Measurements from ENCODE around the gene MVB12B.

MVB12B gene

GRCh38 chr9:126435626-126436025 lies 109.0 kb downstream of the MVB12B start:
- DNase-seq: no peak

- DNase-seq: no peak
These were observed 110.1 kb downstream of the MVB12B start for GRCh38 chr9:126436545-126437267.

- no peak for DNase-seq
These were observed 110.6 kb downstream of the MVB12B start for GRCh38 chr9:126437268-126437666.

- DNase-seq: no peak
These were observed 111.1 kb downstream of the MVB12B start for GRCh38 chr9:126437701-126438100.

GRCh38 chr9:126438741-126439401 lies 112.2 kb downstream of the MVB12B start:
- peak; percentile 54 for DNase-seq

GRCh38 chr9:126439402-126439765 lies 112.8 kb downstream of the MVB12B start:
- no peak for DNase-seq

- no peak for DNase-seq
These were observed 113.4 kb downstream of the MVB12B start for GRCh38 chr9:126439883-126440653.

GRCh38 chr9:126440940-126441339 lies 114.3 kb downstream of the MVB12B start:
- no peak for DNase-seq

- DNase-seq: no peak
These were observed 116.0 kb downstream of the MVB12B start for GRCh38 chr9:126442636-126443035.

GRCh38 chr9:126443144-126443543 lies 116.5 kb downstream of the MVB12B start:
- no peak for DNase-seq

- peak; percentile 32 for DNase-seq
These were observed 121.5 kb downstream of the MVB12B start for GRCh38 chr9:126448136-126448535.

- DNase-seq: peak; percentile 43
These were observed 122.4 kb downstream of the MVB12B start for GRCh38 chr9:126448865-126449577.

GRCh38 chr9:126449725-126450667 lies 123.4 kb downstream of the MVB12B start:
- peak; percentile 54 for DNase-seq

- peak; percentile 56 for DNase-seq
These were observed 124.1 kb downstream of the MVB12B start for GRCh38 chr9:126450668-126451205.

GRCh38 chr9:126451316-126451885 lies 124.8 kb downstream of the MVB12B start:
- peak; percentile 52 for DNase-seq

GRCh38 chr9:126452106-126452505 lies 125.5 kb downstream of the MVB12B start:
- DNase-seq: no peak

- DNase-seq: peak; percentile 46
These were observed 126.7 kb downstream of the MVB12B start for GRCh38 chr9:126453156-126453963.

GRCh38 chr9:126454215-126454614 lies 127.6 kb downstream of the MVB12B start:
- peak; percentile 21 for DNase-seq

GRCh38 chr9:126454795-126455194 lies 128.2 kb downstream of the MVB12B start:
- peak; percentile 21 for DNase-seq

GRCh38 chr9:126456441-126457174 lies 130.0 kb downstream of the MVB12B start:
- DNase-seq: peak; percentile 35

Data from activated CD8-positive, alpha-beta memory T cell treated with anti-CD3 and anti-CD28 coated beads for 24 hours (primary cell).